ENCODE data around the gene CLSTN3. TPM values are rescaled to one million over a fixed set of nuclear protein-coding genes. Genes with fewer than 3 reads are reported as not detected.

Gene CLSTN3
- polyA plus RNA-seq, 1 of the 3 experiments (the other 2 are of a cell fraction): 12.7 TPM

- no peak for DNase-seq
- CTCF ChIA-PET: interaction anchor here (0.6 to 3.3 kb wide), 5 partner anchors 11 to 246 kb away, joined by 3 to 30 read pairs (median 3); partner anchors contain the start of genes C12orf57 and RNU7-1
These were observed 60.3 kb downstream of the CLSTN3 start for GRCh38 chr12:7190268-7191055.

More at GRCh38 chr12:7190268-7191055, 60.3 kb downstream of the CLSTN3 start:
- no peaks in the 10 kb centered on the region for H4K20me1 ChIP-seq (ENCODE audit: insufficient read depth)
- no peaks in the 10 kb centered on the region for H3F3A ChIP-seq (replicated peaks; ENCODE audit: insufficient read depth)
- peak overlapping the region in 1 of 2 experiments; percentile 76; a peak in 2 of 4 replicates for H3K27ac ChIP-seq (ENCODE audit: low read depth in 2 of 2, low read length in 1 of 2)
- TF ChIP-seq FOXJ3 (CRISPR knock-in tag; IDR thresholded peaks at IDR 0.05): no peak
- TF ChIP-seq RCOR1 (IDR thresholded peaks at IDR 0.05; ENCODE audit: low read length): no peak
- no peak for TF ChIP-seq SIN3A (IDR thresholded peaks at IDR 0.05; ENCODE audit: borderline replicate concordance, low read depth, low read length)
- TF ChIP-seq IRF3 (IDR thresholded peaks at IDR 0.05; ENCODE audit: low read depth, low read length): no peak
- TF ChIP-seq POLR2AphosphoS5 (IDR thresholded peaks at IDR 0.05; ENCODE audit: low read depth, low read length): no peak
- no peak for TF ChIP-seq NRF1 (IDR thresholded peaks at IDR 0.05; ENCODE audit: low read depth, low read length)
- no peak for TF ChIP-seq RXRA (IDR thresholded peaks at IDR 0.05; ENCODE audit: borderline replicate concordance, low read depth)
- no peak for TF ChIP-seq RAD21 (IDR thresholded peaks at IDR 0.05; ENCODE audit: low read length)
- TF ChIP-seq PBX3 (IDR thresholded peaks at IDR 0.05): no peak
- TF ChIP-seq SMC3 (IDR thresholded peaks at IDR 0.05; ENCODE audit: low read depth, low read length): no peak
- TF ChIP-seq FOSL2 (IDR thresholded peaks at IDR 0.05; ENCODE audit: borderline replicate concordance, low read depth): no peak
- no peak for TF ChIP-seq CTCF (IDR thresholded peaks at IDR 0.05)
- no peak for TF ChIP-seq ELF1 (IDR thresholded peaks at IDR 0.05)
- POLR2A ChIA-PET: interaction anchor here (0.9 kb wide), 1 partner anchor 35 kb away, joined by 3 read pairs; no protein-coding TSS in a partner anchor
- H3K36me3 ChIP-seq (replicated peaks in 1 of 2; ENCODE audit: control insufficient read depth in 1 of 2, insufficient read depth in 2 of 2, low read length in 1 of 2): peaks cover 16 to 40% of the 10 kb centered on the region in 2 experiments
- no peaks in the 10 kb centered on the region for H3K9me3 ChIP-seq
- H3K9ac ChIP-seq: peak overlapping the region; percentile 71
- no peaks in the 10 kb centered on the region; the same call in 1 of the 2 replicates for H3K79me2 ChIP-seq (ENCODE audit: insufficient read depth)
- H2AFZ ChIP-seq (ENCODE audit: low read depth): peak overlapping the region; percentile 85
- peak overlapping the region; percentile 96 for H3K4me2 ChIP-seq
- H3K27me3 ChIP-seq (ENCODE audit: insufficient read depth): no peaks in the 10 kb centered on the region
- 41% methylated on average over 10 of the region's 17 CpGs for WGBS (ENCODE audit: low lambda C conversion rate)
- H3K4me3 ChIP-seq (ENCODE audit: low read depth in 2 of 2, low read length in 1 of 2): peak overlapping the region; percentile 91 to 95
- peaks cover 9 to 20% of the 10 kb centered on the region in 2 experiments; a peak in 3 of 4 replicates for H3K4me1 ChIP-seq (ENCODE audit: control insufficient read depth in 1 of 2, insufficient read depth in 2 of 2, low read depth in 1 of 2, low read length in 1 of 2)
- no peaks in the 10 kb centered on the region for H3K9me2 ChIP-seq

Data from SK-N-SH (cell line).